Esophagus muscularis mucosa (tissue), 4 donors: ENCODE data around the gene PRXL2B. TPM values are rescaled to one million over a fixed set of nuclear protein-coding genes. Genes with fewer than 3 reads are reported as not detected.

Experiments
- DNase-seq: peaks from one replicate; pipeline ENCODE4 v3.0.0-alpha.2; 2017; ENCODE audit errors: extremely low spot score
- H3K27ac ChIP-seq, 4 donors: fragments of 200-600 bp; sonication (generic); replicated peaks in 1 of 4; 1 replicate in 3 of 4; 2 replicates in 1 of 4; pipeline ENCODE4 v1.5.1; 2016 to 2019; ENCODE audit warnings: mild to moderate bottlenecking in 1 of 4
- H3K27me3 ChIP-seq, 4 donors: fragments of 200-600 bp; sonication (generic); one replicate each; pipeline versions ENCODE4 v1.5.1 to v1.6.0; 2016 to 2019
- H3K36me3 ChIP-seq, 4 donors: fragments of 200-600 bp; sonication (generic); one replicate each; pipeline ENCODE4 v1.5.1; 2016 to 2019
- H3K4me1 ChIP-seq, 4 donors: fragments of 200-600 bp; sonication (generic); one replicate each; pipeline ENCODE4 v1.5.1; 2016 to 2019
- H3K4me3 ChIP-seq, 4 donors: fragments of 200-600 bp; sonication (generic); 1 replicate in 2 of 4; 2 replicates in 2 of 4; pipeline ENCODE4 v1.5.1; 2016 to 2019; ENCODE audit warnings: mild to moderate bottlenecking in 4 of 4, moderate library complexity in 1 of 4
- H3K9me3 ChIP-seq, 4 donors: fragments of 200-600 bp; sonication (generic); 1 replicate in 3 of 4; 2 replicates in 1 of 4; pipeline ENCODE4 v1.5.1; 2016 to 2019
- CTCF ChIP-seq, 3 experiments: fragments of 200-600 bp in 2 of 3; fragments of 450-650 bp in 1 of 3; sonication (generic) in 2 of 3; IDR thresholded peaks; one replicate each; pipeline ENCODE4 v1.5.1; 2017 to 2019; ENCODE audit warnings: antibody characterized with exemption in 3 of 3, mild to moderate bottlenecking in 2 of 3, moderate library complexity in 1 of 3
- EP300 ChIP-seq: sonication (generic); formaldehyde crosslinking; IDR thresholded peaks from one replicate; pipeline ENCODE4 v1.6.1; 2017; ENCODE audit warnings: antibody characterized with exemption
- POLR2A ChIP-seq: fragments of 450-650 bp; IDR thresholded peaks from one replicate; pipeline ENCODE4 v1.6.1; 2017; ENCODE audit warnings: antibody characterized with exemption, moderate library complexity, mild to moderate bottlenecking, low read depth
- POLR2AphosphoS5 ChIP-seq, 2 donors: sonication (generic); formaldehyde crosslinking; IDR thresholded peaks; one replicate each; pipeline ENCODE4 v1.6.1; 2017; ENCODE audit warnings: antibody characterized with exemption in 2 of 2
- WGBS: methylation state at CpG from one replicate; pipeline ENCODE4 v1.1.5; 2018; 5-methylcytosine and 5-hydroxymethylcytosine counted together
- intact Hi-C: fragments of 100-400 bp; cut with DNase I; formaldehyde crosslinking; loops from one replicate; pipeline ENCODE4 v1.15.1; 2023
- total RNA-seq, 4 donors: library from RNA; depleted of rRNA; stranded (reverse); fragments of >200 nt; gene quantifications; one replicate each; pipeline versions ENCODE4 v1.1.0 to v1.2.1, GENCODE V29; 2016

PRXL2B gene
- total RNA-seq, 4 donors from 2014 or later: 7.9 to 18.8 (median 14.8) TPM

GRCh38 chr1:2558861-2559260 lies 27.7 kb upstream of the PRXL2B start:
- H3K36me3 ChIP-seq: peaks cover 0 to 59% (median 51%) of the 10 kb centered on the region in 4 donors
- no peak overlapping the region for H3K27ac ChIP-seq
- no peaks in the 10 kb centered on the region for H3K27me3 ChIP-seq
- TF ChIP-seq POLR2AphosphoS5 (IDR thresholded peaks at IDR 0.05) (no peak), CTCF (IDR thresholded peaks at IDR 0.05) (no peak), EP300 (no peak), POLR2A (no peak)
- no peak for DNase-seq
- 85% methylated on average over 6 of the region's 6 CpGs for WGBS
- H3K9me3 ChIP-seq: no peaks in the 10 kb centered on the region
- intact Hi-C loops: no loop called here
- H3K4me3 ChIP-seq: no peak overlapping the region
- H3K4me1 ChIP-seq: peaks cover 29 to 63% (median 49%) of the 10 kb centered on the region in 4 donors

GRCh38 chr1:2559509-2560298 lies 26.9 kb upstream of the PRXL2B start:
- peaks cover 0 to 61% (median 51%) of the 10 kb centered on the region in 4 donors for H3K36me3 ChIP-seq
- peaks cover 27 to 55% (median 44%) of the 10 kb centered on the region in 4 donors for H3K4me1 ChIP-seq
- no peaks in the 10 kb centered on the region for H3K27me3 ChIP-seq
- H3K9me3 ChIP-seq: no peaks in the 10 kb centered on the region
- H3K27ac ChIP-seq: no peak overlapping the region
- intact Hi-C loops: no loop called here
- 100% methylated on average over 2 of the region's 35 CpGs for WGBS
- TF ChIP-seq POLR2A: no peak
- no peak for TF ChIP-seq CTCF (IDR thresholded peaks at IDR 0.05)
- TF ChIP-seq EP300: no peak
- no peak for TF ChIP-seq POLR2AphosphoS5 (IDR thresholded peaks at IDR 0.05)
- no peak overlapping the region for H3K4me3 ChIP-seq
- no peak for DNase-seq

- 85% methylated on average over 9 of the region's 15 CpGs for WGBS
- Histone ChIP-seq H3K9me3 (no peaks in the 10 kb centered on the region), H3K4me1 (peaks cover 22 to 47% (median 36%) of the 10 kb centered on the region in 4 donors), H3K27ac (no peak overlapping the region), H3K4me3 (no peak overlapping the region), H3K36me3 (peaks cover 0 to 61% (median 51%) of the 10 kb centered on the region in 4 donors), H3K27me3 (no peaks in the 10 kb centered on the region)
- TF ChIP-seq POLR2A (no peak), CTCF (IDR thresholded peaks at IDR 0.05) (no peak), EP300 (no peak), POLR2AphosphoS5 (IDR thresholded peaks at IDR 0.05) (no peak)
- intact Hi-C loops: no loop called here
- no peak for DNase-seq
Measured at GRCh38 chr1:2560299-2561073, 26.1 kb upstream of the PRXL2B start.

- no peak for DNase-seq
- Histone ChIP-seq H3K9me3 (no peaks in the 10 kb centered on the region), H3K27me3 (peaks cover 0 to 7% (median 0%) of the 10 kb centered on the region in 4 donors), H3K27ac (no peak overlapping the region), H3K4me1 (peaks cover 16 to 39% (median 30%) of the 10 kb centered on the region in 4 donors), H3K36me3 (peaks cover 0 to 61% (median 51%) of the 10 kb centered on the region in 4 donors), H3K4me3 (no peak overlapping the region)
- WGBS: 83% methylated on average over 9 of the region's 11 CpGs
- TF ChIP-seq POLR2A: no peak
- TF ChIP-seq CTCF (IDR thresholded peaks at IDR 0.05): no peak
- TF ChIP-seq EP300: no peak
- TF ChIP-seq POLR2AphosphoS5 (IDR thresholded peaks at IDR 0.05): no peak
- intact Hi-C loops: no loop called here
Measured at GRCh38 chr1:2561446-2561845, 25.1 kb upstream of the PRXL2B start.
